ENCODE results near the gene QPCTL. TPM values are rescaled to one million over a fixed set of nuclear protein-coding genes. Genes with fewer than 3 reads are reported as not detected.

Gene QPCTL
- total and polyA plus RNA-seq, 2 of the 4 experiments (the other 2 are of a cell fraction) = 6.6 to 11.5 TPM

DNA sequence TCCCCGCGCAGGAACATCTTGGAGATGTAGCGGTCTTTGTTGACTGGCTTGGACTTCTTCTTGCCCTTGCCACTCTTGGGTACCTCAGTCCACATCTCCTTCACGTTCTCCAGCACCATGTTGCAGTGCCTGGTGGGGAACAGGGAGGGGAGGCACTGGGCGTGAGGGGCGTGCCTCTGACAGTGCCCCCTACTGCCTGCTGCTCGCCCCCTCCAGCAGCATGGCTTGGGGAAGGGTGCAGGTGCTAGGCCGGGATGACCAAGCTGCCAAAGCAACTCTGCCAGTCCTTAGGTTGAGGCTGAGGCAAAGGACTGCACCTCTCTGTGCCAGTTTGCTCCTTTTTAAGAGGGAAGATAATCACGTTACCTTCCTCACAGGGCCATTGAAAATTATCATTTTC, 4.9 kb upstream of the QPCTL start:
- H2AFZ ChIP-seq (replicated peaks; ENCODE audit: low read length, poor library complexity) = no peak overlapping the region
- no peak overlapping the region for H3K23ac ChIP-seq (ENCODE audit: low read depth, low read length)
- no peak for ATAC-seq (ENCODE audit: low read depth)
- peaks cover 7 to 34% of the 10 kb centered on the region in 2 experiments; a peak in 3 of 4 replicates for H3K79me1 ChIP-seq (ENCODE audit: low read depth in 1 of 2, low read length in 2 of 2)
- intact Hi-C loops (cut with micrococcal nuclease) = no loop called here
- no peak overlapping the region for H2BK20ac ChIP-seq (ENCODE audit: low read depth, low read length)
- no peak overlapping the region for H3K18ac ChIP-seq (ENCODE audit: low read depth, low read length)
- TF ChIP-seq RAD21 (IDR thresholded peaks at IDR 0.05; ENCODE audit: low read length) = no peak
- TF ChIP-seq NFE2L2 (IDR thresholded peaks at IDR 0.05; ENCODE audit: low read depth, low read length) = no peak
- TF ChIP-seq CEBPB (IDR thresholded peaks at IDR 0.05; ENCODE audit: low read depth, low read length) = no peak
- no peak for TF ChIP-seq CHD1 (IDR thresholded peaks at IDR 0.05; ENCODE audit: low read depth, low read length)
- no peak for TF ChIP-seq MXI1 (IDR thresholded peaks at IDR 0.05; ENCODE audit: borderline replicate concordance, low read depth, low read length)
- TF ChIP-seq FOS (IDR thresholded peaks at IDR 0.05; ENCODE audit: low read depth, low read length) = no peak
- TF ChIP-seq RCOR1 (IDR thresholded peaks at IDR 0.05; ENCODE audit: insufficient replicate concordance, low read length) = no peak
- TF ChIP-seq, protein P1, sequence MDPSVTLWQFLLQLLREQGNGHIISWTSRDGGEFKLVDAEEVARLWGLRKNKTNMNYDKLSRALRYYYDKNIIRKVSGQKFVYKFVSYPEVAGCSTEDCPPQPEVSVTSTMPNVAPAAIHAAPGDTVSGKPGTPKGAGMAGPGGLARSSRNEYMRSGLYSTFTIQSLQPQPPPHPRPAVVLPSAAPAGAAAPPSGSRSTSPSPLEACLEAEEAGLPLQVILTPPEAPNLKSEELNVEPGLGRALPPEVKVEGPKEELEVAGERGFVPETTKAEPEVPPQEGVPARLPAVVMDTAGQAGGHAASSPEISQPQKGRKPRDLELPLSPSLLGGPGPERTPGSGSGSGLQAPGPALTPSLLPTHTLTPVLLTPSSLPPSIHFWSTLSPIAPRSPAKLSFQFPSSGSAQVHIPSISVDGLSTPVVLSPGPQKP (IDR thresholded peaks at IDR 0.05; ENCODE audit: borderline replicate concordance, low read depth, low read length) = no peak
- TF ChIP-seq SMC3 (IDR thresholded peaks at IDR 0.05; ENCODE audit: low read depth, low read length) = no peak
- TF ChIP-seq MAZ (IDR thresholded peaks at IDR 0.05; ENCODE audit: borderline replicate concordance, low read depth, low read length) = no peak
- TF ChIP-seq, protein P2, sequence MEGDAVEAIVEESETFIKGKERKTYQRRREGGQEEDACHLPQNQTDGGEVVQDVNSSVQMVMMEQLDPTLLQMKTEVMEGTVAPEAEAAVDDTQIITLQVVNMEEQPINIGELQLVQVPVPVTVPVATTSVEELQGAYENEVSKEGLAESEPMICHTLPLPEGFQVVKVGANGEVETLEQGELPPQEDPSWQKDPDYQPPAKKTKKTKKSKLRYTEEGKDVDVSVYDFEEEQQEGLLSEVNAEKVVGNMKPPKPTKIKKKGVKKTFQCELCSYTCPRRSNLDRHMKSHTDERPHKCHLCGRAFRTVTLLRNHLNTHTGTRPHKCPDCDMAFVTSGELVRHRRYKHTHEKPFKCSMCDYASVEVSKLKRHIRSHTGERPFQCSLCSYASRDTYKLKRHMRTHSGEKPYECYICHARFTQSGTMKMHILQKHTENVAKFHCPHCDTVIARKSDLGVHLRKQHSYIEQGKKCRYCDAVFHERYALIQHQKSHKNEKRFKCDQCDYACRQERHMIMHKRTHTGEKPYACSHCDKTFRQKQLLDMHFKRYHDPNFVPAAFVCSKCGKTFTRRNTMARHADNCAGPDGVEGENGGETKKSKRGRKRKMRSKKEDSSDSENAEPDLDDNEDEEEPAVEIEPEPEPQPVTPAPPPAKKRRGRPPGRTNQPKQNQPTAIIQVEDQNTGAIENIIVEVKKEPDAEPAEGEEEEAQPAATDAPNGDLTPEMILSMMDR (conservative IDR thresholded peaks at IDR 0.05; ENCODE audit: low read depth, low read length) = no peak
- no peak for TF ChIP-seq RFX5 (IDR thresholded peaks at IDR 0.05; ENCODE audit: low read depth, low read length)
- no peak for TF ChIP-seq POLR2A (IDR thresholded peaks at IDR 0.05; ENCODE audit: low read depth, low read length)
- TF ChIP-seq MAFK (IDR thresholded peaks at IDR 0.05; ENCODE audit: low read depth, low read length) = no peak
- TF ChIP-seq BHLHE40 (IDR thresholded peaks at IDR 0.05; ENCODE audit: low read depth, low read length) = no peak
- H3K9ac ChIP-seq (ENCODE audit: low read depth, low read length) = no peak overlapping the region
- dilution Hi-C loops (cut with HindIII; ENCODE audit: low sequenced_read_pairs, unreplicated experiment) = no loop called here
- no peaks in the 10 kb centered on the region for H3K27me3 ChIP-seq (ENCODE audit: control insufficient read depth, insufficient read depth, low read length)
- H3K36me3 ChIP-seq (ENCODE audit: control insufficient read depth, insufficient read depth, low read length) = peaks cover 39% of the 10 kb centered on the region
- ChIA-PET CTCF (no interaction called here), POLR2A (ENCODE audit: unreplicated experiment) (no interaction called here)
- H3K9me3 ChIP-seq (ENCODE audit: control insufficient read depth, insufficient read depth, low read length) = no peaks in the 10 kb centered on the region
- H2AK9ac ChIP-seq (replicated peaks; ENCODE audit: low read depth, low read length, poor library complexity) = no peak overlapping the region
- BruUV-seq (replicated peaks) = TSS peak; percentile 65
- peaks cover 10% of the 10 kb centered on the region; the same call in 1 of the 2 replicates for H4K20me1 ChIP-seq (ENCODE audit: insufficient read depth, low read length)
- no peak overlapping the region for H3K4me2 ChIP-seq (ENCODE audit: low read depth, low read length)
- H2AK5ac ChIP-seq (ENCODE audit: low read depth, low read length) = no peak overlapping the region
- H2BK5ac ChIP-seq (ENCODE audit: low read depth, low read length, poor library complexity, severe bottlenecking) = no peak overlapping the region
- H4K91ac ChIP-seq (ENCODE audit: insufficient read depth, low read depth, low read length) = no peak overlapping the region
- H2BK120ac ChIP-seq (ENCODE audit: low read depth, low read length) = no peak overlapping the region
- no peak overlapping the region for H4K8ac ChIP-seq (ENCODE audit: low read depth in 2 of 2, low read length in 2 of 2)
- no peak overlapping the region for H3K4me3 ChIP-seq (ENCODE audit: insufficient read depth, low read depth, low read length)
- in situ Hi-C loops (cut with MboI; ENCODE audit: low sequenced_read_pairs) = no loop called here
- no peak overlapping the region for H3K56ac ChIP-seq (ENCODE audit: extremely low read depth, insufficient read depth, low read length)
- peaks cover 1% of the 10 kb centered on the region; the same call in 1 of the 2 replicates for H3K4me1 ChIP-seq (ENCODE audit: control insufficient read depth, insufficient read depth, low read length)
- no peak overlapping the region for H3K27ac ChIP-seq (ENCODE audit: insufficient read depth, low read length)
- WGBS, 2 experiments (ENCODE audit: extremely low coverage in 2 of 2, insufficient read length in 1 of 2) = no CpG with 5 or more reads among the region's 9 CpGs
- no peak for DNase-seq
- no peak overlapping the region for H2BK15ac ChIP-seq (ENCODE audit: low read depth, low read length)
- H3K14ac ChIP-seq (replicated peaks; ENCODE audit: low read depth, low read length) = no peak overlapping the region
- H4K5ac ChIP-seq (ENCODE audit: low read depth, low read length) = no peak overlapping the region
- peaks cover 4% of the 10 kb centered on the region; the same call in 1 of the 2 replicates for H3K9me1 ChIP-seq (ENCODE audit: insufficient read depth, low read length)
- no peak overlapping the region for H3K4ac ChIP-seq (ENCODE audit: low read depth, low read length)

All from IMR-90 (cell line).